ENCODE measurements around the gene MYOG. TPM values are rescaled to one million over a fixed set of nuclear protein-coding genes. Genes with fewer than 3 reads are reported as not detected.

The MYOG gene
- total RNA-seq, 1 donor, result not detected

GRCh38 chr1:203035111-203036000, 50.5 kb downstream of the MYOG start:
- no peak for DNase-seq (ENCODE audit: low read depth in 2 of 3, low spot score in 2 of 3)

GRCh38 chr1:203034422-203035110, 51.2 kb downstream of the MYOG start:
- DNase-seq (ENCODE audit: low read depth in 2 of 3, low spot score in 2 of 3), result no peak

- DNase-seq (ENCODE audit: low read depth in 2 of 3, low spot score in 2 of 3), result no peak
These were observed 51.9 kb downstream of the MYOG start for GRCh38 chr1:203033917-203034316.

GRCh38 chr1:203033287-203033686, 52.5 kb downstream of the MYOG start:
- DNase-seq (ENCODE audit: low read depth in 2 of 3, low spot score in 2 of 3), result no peak

Other genes starting within 250 kb of the MYOG start
- gene RABIF, start 196.9 kb downstream of the MYOG start, total RNA-seq, result 8.1 TPM
- gene KLHL12, start 158.8 kb downstream of the MYOG start, total RNA-seq, result 22.4 TPM
- gene ADIPOR1, start 127.7 kb downstream of the MYOG start, total RNA-seq, result 51.7 TPM
- 41.5 TPM for gene CYB5R1, start 118.8 kb downstream of the MYOG start, total RNA-seq
- 74.1 TPM for gene TMEM183A, start 78.6 kb downstream of the MYOG start, total RNA-seq
- under 0.01 TPM for gene PPFIA4, start 59.5 kb downstream of the MYOG start, total RNA-seq
- not detected for gene ADORA1, start 41.7 kb upstream of the MYOG start, total RNA-seq
- gene MYBPH, start 89.8 kb upstream of the MYOG start, total RNA-seq, result not detected
- gene CHI3L1, start 100.7 kb upstream of the MYOG start, total RNA-seq, result 0.81 TPM
- gene CHIT1, start 143.7 kb upstream of the MYOG start, total RNA-seq, result under 0.01 TPM
- gene BTG2, start 219.5 kb upstream of the MYOG start, total RNA-seq, result 470 TPM

All from hematopoietic multipotent progenitor cell (in vitro differentiated cells).